Stomach (tissue), 4 donors: Measurements from ENCODE around the gene SLC29A1.

Experiments used
- CTCF ChIP-seq, 7 experiments: fragments of 450-650 bp in 4 of 7; fragments of 200-600 bp in 3 of 7; sonication (generic) in 3 of 7; IDR thresholded peaks; one replicate each; pipeline ENCODE4 v1.5.1; 2016 to 2019; ENCODE audit warnings: antibody characterized with exemption in 7 of 7, control low read depth in 2 of 7, mild to moderate bottlenecking in 1 of 7
- EP300 ChIP-seq: sonication (generic); formaldehyde crosslinking; IDR thresholded peaks from one replicate; pipeline ENCODE4 v1.6.1; 2017; ENCODE audit warnings: antibody characterized with exemption
- POLR2A ChIP-seq, 4 donors: fragments of 450-650 bp; IDR thresholded peaks; one replicate each; pipeline ENCODE4 v1.6.1; 2016; ENCODE audit warnings: antibody characterized with exemption in 4 of 4, control low read depth in 2 of 4, mild to moderate bottlenecking in 1 of 4, moderate library complexity in 1 of 4
- POLR2AphosphoS5 ChIP-seq, 3 donors: sonication (generic); formaldehyde crosslinking; IDR thresholded peaks; one replicate each; pipeline ENCODE4 v1.6.1; 2016; ENCODE audit warnings: antibody characterized with exemption in 3 of 3

- no peak for TF ChIP-seq POLR2A (IDR thresholded peaks at IDR 0.05)
- TF ChIP-seq CTCF (IDR thresholded peaks at IDR 0.05): no peak
- no peak for TF ChIP-seq POLR2AphosphoS5 (IDR thresholded peaks at IDR 0.05)
- no peak for TF ChIP-seq EP300
Observed at GRCh38 chr6:44235269-44235668, 11.9 kb downstream of the SLC29A1 start.
